ENCODE results near the gene MAMLD1. TPM values are rescaled to one million over a fixed set of nuclear protein-coding genes. Genes with fewer than 3 reads are reported as not detected.

Gene MAMLD1
- total and polyA plus RNA-seq, 2 donors (not counting 3 experiments of a cell fraction or from before 2014, with no cell fraction given): 2.5 to 5.6 TPM

DNA sequence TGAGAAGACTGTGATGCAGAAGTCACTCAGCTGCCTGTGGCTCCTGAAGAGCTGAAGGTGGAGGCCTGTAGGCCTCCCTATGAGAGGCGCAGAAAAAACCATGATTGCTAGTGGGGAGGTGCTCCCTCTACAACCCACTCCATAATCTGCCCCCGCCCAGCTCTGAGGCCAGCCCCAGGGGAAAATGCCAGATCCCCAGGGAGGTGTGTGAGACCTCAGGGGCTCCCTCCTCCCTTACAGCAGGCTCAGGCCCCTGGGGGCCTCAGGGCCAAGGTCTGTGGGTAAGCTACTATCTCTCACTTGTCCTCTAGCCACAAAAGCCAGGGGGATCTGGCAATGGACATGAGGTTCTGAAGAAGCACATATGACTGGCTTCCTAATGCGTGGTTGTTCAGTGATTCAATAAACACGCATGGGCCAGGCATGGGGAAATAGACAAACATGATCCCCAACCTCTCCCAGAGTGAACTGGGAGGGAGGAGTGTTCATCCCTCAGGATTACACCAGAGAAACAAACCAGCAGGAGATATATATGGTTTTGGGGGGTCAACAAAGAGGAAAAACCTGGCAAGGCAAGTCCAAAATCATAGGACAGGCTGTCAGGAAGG lies 154.3 kb downstream of the MAMLD1 start:
- no TSS peak for BruUV-seq (replicated peaks)
- intact Hi-C loops (cut with micrococcal nuclease) (no loop called here), dilution Hi-C loops (cut with MboI; ENCODE audit: extremely low pct_ligation_motif_present, low sequenced_read_pairs) (no loop called here)
- Histone ChIP-seq H3K4me3 (replicated peaks in 1 of 3; ENCODE audit: insufficient read depth in 1 of 3, low read depth in 1 of 3, low read length in 3 of 3) (no peak overlapping the region), H3K79me2 (ENCODE audit: control insufficient read depth, insufficient read depth, low read length) (no peaks in the 10 kb centered on the region), H3K9me1 (replicated peaks; ENCODE audit: control insufficient read depth, extremely low read depth, insufficient read depth, low read length) (no peaks in the 10 kb centered on the region), H3K9me3 (replicated peaks; ENCODE audit: control insufficient read depth, insufficient read depth, low read length) (no peaks in the 10 kb centered on the region), H4K20me1 (replicated peaks; ENCODE audit: control insufficient read depth, extremely low read depth, insufficient read depth, low read length) (no peaks in the 10 kb centered on the region), H3K9ac (replicated peaks; ENCODE audit: extremely low read depth, insufficient read depth, low read length) (no peak overlapping the region), H3K27ac (ENCODE audit: insufficient read depth, low read depth, low read length) (no peak overlapping the region), H2AFZ (ENCODE audit: low read depth, low read length) (no peak overlapping the region), H3K36me3 (ENCODE audit: control insufficient read depth in 2 of 2, extremely low read depth in 1 of 2, insufficient read depth in 2 of 2, low read length in 2 of 2) (no peaks in the 10 kb centered on the region), H3K4me1 (ENCODE audit: control insufficient read depth, extremely low read depth, insufficient read depth, low read length) (peaks cover 7% of the 10 kb centered on the region), H3K4me2 (ENCODE audit: insufficient read depth, low read length) (no peak overlapping the region), H3K27me3 (ENCODE audit: control insufficient read depth in 2 of 2, insufficient read depth in 2 of 2, low read length in 2 of 2) (no peaks in the 10 kb centered on the region)
- FAIRE-seq (no peak), DNase-seq (ENCODE audit: low read depth, low spot score) (no peak)
- TF ChIP-seq, protein P1, sequence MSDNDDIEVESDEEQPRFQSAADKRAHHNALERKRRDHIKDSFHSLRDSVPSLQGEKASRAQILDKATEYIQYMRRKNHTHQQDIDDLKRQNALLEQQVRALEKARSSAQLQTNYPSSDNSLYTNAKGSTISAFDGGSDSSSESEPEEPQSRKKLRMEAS (IDR thresholded peaks at IDR 0.05; ENCODE audit: insufficient read depth, insufficient read length): no peak
- TF ChIP-seq POLR2AphosphoS5 (IDR thresholded peaks at IDR 0.05; ENCODE audit: insufficient read depth, low read depth, low read length) (no peak), MYC (IDR thresholded peaks at IDR 0.05; ENCODE audit: low read depth, low read length) (no peak), EZH2 (IDR thresholded peaks at IDR 0.05; ENCODE audit: borderline replicate concordance, low read depth, low read length, severe bottlenecking) (no peak), POLR2A (IDR thresholded peaks at IDR 0.05; ENCODE audit: low read depth, low read length) (no peak), JUN (IDR thresholded peaks at IDR 0.05; ENCODE audit: borderline replicate concordance, insufficient read depth, insufficient read length, low read depth) (no peak), GATA2 (IDR thresholded peaks at IDR 0.05; ENCODE audit: insufficient read depth, insufficient read length, low read depth, low read length) (no peak), FOS (IDR thresholded peaks at IDR 0.05; ENCODE audit: borderline replicate concordance, insufficient read depth, low read length) (no peak)
- TF ChIP-seq, protein P2, sequence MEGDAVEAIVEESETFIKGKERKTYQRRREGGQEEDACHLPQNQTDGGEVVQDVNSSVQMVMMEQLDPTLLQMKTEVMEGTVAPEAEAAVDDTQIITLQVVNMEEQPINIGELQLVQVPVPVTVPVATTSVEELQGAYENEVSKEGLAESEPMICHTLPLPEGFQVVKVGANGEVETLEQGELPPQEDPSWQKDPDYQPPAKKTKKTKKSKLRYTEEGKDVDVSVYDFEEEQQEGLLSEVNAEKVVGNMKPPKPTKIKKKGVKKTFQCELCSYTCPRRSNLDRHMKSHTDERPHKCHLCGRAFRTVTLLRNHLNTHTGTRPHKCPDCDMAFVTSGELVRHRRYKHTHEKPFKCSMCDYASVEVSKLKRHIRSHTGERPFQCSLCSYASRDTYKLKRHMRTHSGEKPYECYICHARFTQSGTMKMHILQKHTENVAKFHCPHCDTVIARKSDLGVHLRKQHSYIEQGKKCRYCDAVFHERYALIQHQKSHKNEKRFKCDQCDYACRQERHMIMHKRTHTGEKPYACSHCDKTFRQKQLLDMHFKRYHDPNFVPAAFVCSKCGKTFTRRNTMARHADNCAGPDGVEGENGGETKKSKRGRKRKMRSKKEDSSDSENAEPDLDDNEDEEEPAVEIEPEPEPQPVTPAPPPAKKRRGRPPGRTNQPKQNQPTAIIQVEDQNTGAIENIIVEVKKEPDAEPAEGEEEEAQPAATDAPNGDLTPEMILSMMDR (IDR thresholded peaks at IDR 0.05; ENCODE audit: extremely low read depth in 1 of 2, insufficient read depth in 1 of 2, low read depth in 1 of 2, low read length in 2 of 2): no peak
- ChIA-PET POLR2A (no interaction called here), CTCF (no interaction called here)

All from endothelial cell of umbilical vein (primary cell).